HepG2 (cell line): ENCODE data around the gene CYP11A1. TPM values are rescaled to one million over a fixed set of nuclear protein-coding genes. Genes with fewer than 3 reads are reported as not detected.

ENCODE experiments used
- ATAC-seq: fragments of 200-7000 bp; cut with Tn5 transposase; 3 replicates; pipeline ENCODE4 v1.9.1; 2020; ENCODE audit warnings: mild to moderate bottlenecking, moderate library complexity
- BruUV-seq: library from RNA; stranded (reverse); fragments of 400-500 nt; replicated peaks from 2 replicates; lab custom pipeline; 2021; lab: Mats Ljungman, UMichigan
- CTCF ChIA-PET: fragments of 300-600 bp; formaldehyde crosslinking; extraction: SDS; loops from one replicate; lab custom pipeline; 2021; ENCODE audit warnings: low total read pairs, inconsistent platforms, low intra/inter-chr PET ratio; lab: Yijun Ruan, JAX
- POLR2A ChIA-PET: fragments of 350-600 bp; sonication (Branson Sonifier 250); formaldehyde crosslinking; loops from one replicate; lab custom pipeline; 2020; ENCODE audit warnings: antibody characterized with exemption, inconsistent platforms; lab: Yijun Ruan, JAX
- DNase-seq: peaks from one replicate; pipeline ENCODE4 v3.0.0-alpha.2; 2015; ENCODE audit warnings: low spot score
- FAIRE-seq: peaks from 3 replicates; lab custom pipeline; 2011; peaks lifted over from hg19 to GRCh38; lab: Jason Lieb, UNC
- H2AFZ ChIP-seq: one replicate; pipeline ENCODE4 v1.6.1; 2011; ENCODE audit warnings: low read length, inconsistent platforms
- H3K27ac ChIP-seq: fragments of 300-600 bp; 3 replicates; pipeline ENCODE4 v1.8.0; 2011; ENCODE audit warnings: mixed run types, mild to moderate bottlenecking, mixed read lengths, low read length, inconsistent platforms; ENCODE audit not compliant: insufficient read depth; ENCODE audit errors: extremely low read length
- H3K27me3 ChIP-seq, 2 experiments: fragments of 200-600 bp in 1 of 2; 2 replicates in 1 of 2; 3 replicates in 1 of 2; pipeline versions ENCODE4 v1.6.0 to v1.8.0; 2011; ENCODE audit warnings: low read length in 2 of 2, mild to moderate bottlenecking in 2 of 2, moderate library complexity in 2 of 2, inconsistent platforms in 1 of 2; ENCODE audit not compliant: insufficient read depth in 2 of 2, control insufficient read depth in 1 of 2
- H3K36me3 ChIP-seq, 2 experiments: fragments of 200-600 bp in 1 of 2; replicated peaks in 1 of 2; 2 replicates in 1 of 2; 3 replicates in 1 of 2; pipeline versions ENCODE4 v1.5.1 to v1.8.0; 2011; ENCODE audit warnings: low read length in 2 of 2, inconsistent platforms in 1 of 2; ENCODE audit not compliant: insufficient read depth in 2 of 2, control insufficient read depth in 1 of 2
- H3K4me1 ChIP-seq: 2 replicates; pipeline ENCODE4 v1.5.1; 2012; ENCODE audit warnings: low read length, inconsistent platforms; ENCODE audit not compliant: insufficient read depth
- H3K4me2 ChIP-seq: 2 replicates; pipeline ENCODE4 v1.6.0; 2011; ENCODE audit warnings: low read depth, low read length, inconsistent platforms
- H3K4me3 ChIP-seq, 3 experiments: fragments of 200-600 bp in 1 of 3; sonication (generic), shearing (Covaris generic) in 1 of 3; replicated peaks in 1 of 3; 2 replicates each; pipeline ENCODE4 v1.5.1; 2011 to 2016; ENCODE audit warnings: low read length in 3 of 3, inconsistent platforms in 2 of 3, low read depth in 2 of 3, mild to moderate bottlenecking in 2 of 3, control low read depth in 1 of 3, mixed read lengths in 1 of 3; ENCODE audit not compliant: insufficient read depth in 1 of 3
- H3K79me2 ChIP-seq: one replicate; pipeline ENCODE4 v1.6.1; 2011; ENCODE audit warnings: low read length, inconsistent platforms; ENCODE audit not compliant: insufficient read depth
- H3K9ac ChIP-seq: 2 replicates; pipeline ENCODE4 v1.6.0; 2011; ENCODE audit warnings: mild to moderate bottlenecking, low read depth, low read length, inconsistent platforms; ENCODE audit not compliant: insufficient read depth
- H3K9me3 ChIP-seq: 2 replicates; pipeline ENCODE4 v1.5.1; 2012; ENCODE audit warnings: mild to moderate bottlenecking, low read length
- H4K20me1 ChIP-seq: 2 replicates; pipeline ENCODE4 v1.6.0; 2011; ENCODE audit warnings: inconsistent platforms, mild to moderate bottlenecking, low read length, moderate library complexity; ENCODE audit not compliant: insufficient read depth
- DNMT1 ChIP-seq: sonication (generic); formaldehyde crosslinking; IDR thresholded peaks from 2 replicates; pipeline ENCODE4 v1.5.1; 2020; ENCODE audit warnings: mild to moderate bottlenecking, missing genetic modification reagents
- FOXC1 ChIP-seq: sonication (generic); formaldehyde crosslinking; IDR thresholded peaks from 2 replicates; pipeline ENCODE4 v1.8.0; 2022; ENCODE audit warnings: mild to moderate bottlenecking, missing genetic modification reagents, borderline replicate concordance
- HHEX ChIP-seq: IDR thresholded peaks from 2 replicates; pipeline ENCODE4 v1.6.1; 2016; ENCODE audit warnings: control low read depth
- HNF1B ChIP-seq: sonication (generic); formaldehyde crosslinking; IDR thresholded peaks from 2 replicates; pipeline ENCODE4 v1.5.1; 2020; ENCODE audit warnings: mild to moderate bottlenecking, moderate library complexity, missing genetic modification reagents
- KAT8 ChIP-seq: IDR thresholded peaks from 2 replicates; pipeline ENCODE4 v1.6.1; 2016; ENCODE audit warnings: missing genetic modification reagents, missing compliant biosample characterization
- LCORL ChIP-seq, 2 experiments: fragments of 450-650 bp in 1 of 2; sonication (generic) in 1 of 2; formaldehyde crosslinking in 1 of 2; IDR thresholded peaks; 2 replicates each; pipeline versions ENCODE4 v1.5.0 to v1.6.1; 2017 to 2020; ENCODE audit warnings: antibody characterized with exemption in 1 of 2, missing genetic modification reagents in 1 of 2
- NR2F1 ChIP-seq, 2 experiments: fragments of 450-650 bp in 1 of 2; formaldehyde crosslinking in 1 of 2; IDR thresholded peaks; 2 replicates each; pipeline versions ENCODE4 v1.5.0 to v1.6.1; 2016 to 2020; ENCODE audit warnings: mild to moderate bottlenecking in 1 of 2, missing compliant biosample characterization in 1 of 2, missing genetic modification reagents in 1 of 2, moderate library complexity in 1 of 2
- NR2F6 ChIP-seq, 2 experiments: IDR thresholded peaks; 2 replicates each; pipeline ENCODE4 v1.6.1; 2016; ENCODE audit warnings: antibody characterized with exemption in 1 of 2, mild to moderate bottlenecking in 1 of 2
- PHF5A ChIP-seq: IDR thresholded peaks from one replicate; pipeline ENCODE4 v1.6.1; 2018; ENCODE audit warnings: low read depth, missing genetic modification reagents; ENCODE audit not compliant: unreplicated experiment
- RAD21 ChIP-seq: fragments of 450-650 bp; formaldehyde crosslinking; IDR thresholded peaks from 2 replicates; pipeline ENCODE4 v1.5.0; 2020; ENCODE audit warnings: mild to moderate bottlenecking
- RARA ChIP-seq: IDR thresholded peaks from 2 replicates; pipeline ENCODE4 v1.6.1; 2016; ENCODE audit warnings: missing genetic modification reagents, missing compliant biosample characterization
- STAG1 ChIP-seq: sonication (generic); formaldehyde crosslinking; IDR thresholded peaks from 2 replicates; pipeline ENCODE4 v1.4.0; 2020; ENCODE audit warnings: missing genetic modification reagents
- ZFX ChIP-seq: sonication (generic); formaldehyde crosslinking; IDR thresholded peaks from 2 replicates; pipeline ENCODE4 v1.4.0; 2020; ENCODE audit warnings: mild to moderate bottlenecking, low read depth, missing genetic modification reagents, moderate library complexity
- ZNF263 ChIP-seq: sonication (generic); formaldehyde crosslinking; IDR thresholded peaks from 2 replicates; pipeline ENCODE4 v1.4.0; 2020; ENCODE audit warnings: missing genetic modification reagents
- ZNF550 ChIP-seq: sonication (generic); formaldehyde crosslinking; IDR thresholded peaks from 2 replicates; pipeline ENCODE4 v1.4.0; 2020; ENCODE audit warnings: mild to moderate bottlenecking, missing genetic modification reagents, borderline replicate concordance
- ZNF691 ChIP-seq: sonication (generic); formaldehyde crosslinking; IDR thresholded peaks from 2 replicates; pipeline ENCODE4 v1.4.0; 2020; ENCODE audit warnings: missing genetic modification reagents, low read depth, mild to moderate bottlenecking, borderline replicate concordance
- ZNF703 ChIP-seq: sonication (generic); formaldehyde crosslinking; IDR thresholded peaks from 2 replicates; pipeline ENCODE4 v1.5.1; 2020; ENCODE audit warnings: missing genetic modification reagents, mild to moderate bottlenecking, moderate library complexity, borderline replicate concordance
- ZNF777 ChIP-seq: sonication (generic); formaldehyde crosslinking; IDR thresholded peaks from 2 replicates; pipeline ENCODE4 v1.4.0; 2020; ENCODE audit warnings: missing genetic modification reagents
- WGBS: methylation state at CpG from one replicate; pipeline ENCODE4 v1.1.6; 2017; ENCODE audit warnings: low lambda C conversion rate; 5-methylcytosine and 5-hydroxymethylcytosine counted together
- in situ Hi-C: cut with HindIII; loops from 2 replicates; pipeline ENCODE4 v1.10.0; 2017; ENCODE audit warnings: low pct_unique_long_range_greater_than_20kb; ENCODE audit not compliant: extremely low pct_ligation_motif_present
- intact Hi-C: fragments of 100-400 bp; cut with micrococcal nuclease; formaldehyde crosslinking; loops from one replicate; pipeline ENCODE4 v1.10.0; 2022; ENCODE audit not compliant: unreplicated experiment
- polyA plus RNA-seq, 8 experiments: library from polyadenylated mRNA; depleted of rRNA in 3 of 8; stranded (reverse) in 7 of 8; unstranded in 1 of 8; fragments of >200 nt; fragmentation: Illumina TruSeq in 4 of 8; extraction: Trizol in 4 of 8; gene quantifications; 2 replicates each; pipeline versions ENCODE4 v1.2.1 to v1.2.3, GENCODE V29; 2011 to 2016; ENCODE audit warnings: low read depth in 4 of 8, missing spikeins in 1 of 8, mixed read lengths in 1 of 8; ENCODE audit not compliant: insufficient read depth in 1 of 8
- total RNA-seq, 5 experiments: library from RNA; depleted of rRNA; stranded (reverse); fragments of >200 nt; fragmentation: Illumina TruSeq; extraction: Trizol; gene quantifications; 2 replicates each; pipeline ENCODE4 v1.2.3, GENCODE V29; 2016; ENCODE audit warnings: low read depth in 1 of 5
- TF ChIP-seq, protein P1 (sequence below): sonication (generic); formaldehyde crosslinking; IDR thresholded peaks from 2 replicates; pipeline ENCODE4 v1.5.0; 2020; ENCODE audit warnings: mild to moderate bottlenecking, missing genetic modification reagents, moderate library complexity

The CYP11A1 gene
- total and polyA plus RNA-seq, 2 of the 13 experiments (the other 11 are each of a cell fraction or from before 2014, with no cell fraction given) = 0.66 to 0.92 TPM

- intact Hi-C loops = loop anchor here (1.0 kb wide), 1 partner anchor 176 kb away; no protein-coding TSS in a partner anchor
- peak; percentile 11 for DNase-seq
- Histone ChIP-seq H3K36me3 (no peaks in the 10 kb centered on the region), H3K4me1 (0 out of 2 replicates have a peak, but pooled peaks cover 4% of the 10 kb centered on the region), H3K9ac (no peak overlapping the region), H3K79me2 (no peaks in the 10 kb centered on the region), H4K20me1 (no peaks in the 10 kb centered on the region), H3K27ac (no peak overlapping the region), H3K4me2 (no peak overlapping the region), H3K4me3 (no peak overlapping the region), H3K9me3 (no peaks in the 10 kb centered on the region), H2AFZ (no peak overlapping the region), H3K27me3 (peaks cover 4 to 46% of the 10 kb centered on the region in 2 experiments; a peak in 3 of 5 replicates)
- FAIRE-seq = no peak
- WGBS = 0% methylated on average over 4 of the region's 7 CpGs
- ATAC-seq = peak; percentile 62
- no TSS peak for BruUV-seq
- CTCF ChIA-PET = interaction anchor here (2.8 kb wide), 1 partner anchor 175 kb away, joined by 16 read pairs; no protein-coding TSS in a partner anchor
- in situ Hi-C loops = no loop called here
- POLR2A ChIA-PET = no interaction called here
- TF ChIP-seq NR2F1 (CRISPR knock-in tag; IDR thresholded peaks at IDR 0.05) (peak in 1 of 2 experiments; percentile 63; a peak in 2 of 4 replicates), PHF5A (CRISPR knock-in tag) (no peak), HNF1B (CRISPR knock-in tag) (no peak), ZFX (CRISPR knock-in tag) (0 out of 2 replicates have a peak, but pooled peaks have one; percentile 14), ZNF777 (CRISPR knock-in tag) (no peak), KAT8 (no peak), ZNF263 (CRISPR knock-in tag) (peak; percentile 97), RAD21 (CRISPR knock-in tag) (0 out of 2 replicates have a peak, but pooled peaks have one; percentile 25), RARA (CRISPR knock-in tag) (peak; percentile 58), ZNF703 (CRISPR knock-in tag) (no peak), LCORL (IDR thresholded peaks at IDR 0.05) (no peak), LCORL (CRISPR knock-in tag; IDR thresholded peaks at IDR 0.05) (no peak), ZNF691 (CRISPR knock-in tag) (0 out of 2 replicates have a peak, but pooled peaks have one; percentile 22), STAG1 (CRISPR knock-in tag) (peak; percentile 50), NR2F6 (IDR thresholded peaks at IDR 0.05) (peak; percentile 56; the same call in 1 of the 2 replicates), NR2F6 (CRISPR knock-in tag; IDR thresholded peaks at IDR 0.05) (peak; percentile 46; the same call in 1 of the 2 replicates), ZNF550 (CRISPR knock-in tag) (no peak), DNMT1 (CRISPR knock-in tag) (no peak), HHEX (CRISPR knock-in tag) (no peak), FOXC1 (CRISPR knock-in tag) (no peak)
- TF ChIP-seq, protein P1, sequence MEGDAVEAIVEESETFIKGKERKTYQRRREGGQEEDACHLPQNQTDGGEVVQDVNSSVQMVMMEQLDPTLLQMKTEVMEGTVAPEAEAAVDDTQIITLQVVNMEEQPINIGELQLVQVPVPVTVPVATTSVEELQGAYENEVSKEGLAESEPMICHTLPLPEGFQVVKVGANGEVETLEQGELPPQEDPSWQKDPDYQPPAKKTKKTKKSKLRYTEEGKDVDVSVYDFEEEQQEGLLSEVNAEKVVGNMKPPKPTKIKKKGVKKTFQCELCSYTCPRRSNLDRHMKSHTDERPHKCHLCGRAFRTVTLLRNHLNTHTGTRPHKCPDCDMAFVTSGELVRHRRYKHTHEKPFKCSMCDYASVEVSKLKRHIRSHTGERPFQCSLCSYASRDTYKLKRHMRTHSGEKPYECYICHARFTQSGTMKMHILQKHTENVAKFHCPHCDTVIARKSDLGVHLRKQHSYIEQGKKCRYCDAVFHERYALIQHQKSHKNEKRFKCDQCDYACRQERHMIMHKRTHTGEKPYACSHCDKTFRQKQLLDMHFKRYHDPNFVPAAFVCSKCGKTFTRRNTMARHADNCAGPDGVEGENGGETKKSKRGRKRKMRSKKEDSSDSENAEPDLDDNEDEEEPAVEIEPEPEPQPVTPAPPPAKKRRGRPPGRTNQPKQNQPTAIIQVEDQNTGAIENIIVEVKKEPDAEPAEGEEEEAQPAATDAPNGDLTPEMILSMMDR (CRISPR knock-in tag) = peak; percentile 71
These were observed 64.6 kb downstream of the CYP11A1 start for GRCh38 chr15:74302821-74303359.
